Left ventricle myocardium inferior (tissue), 1 donor: ENCODE measurements around the gene PAGE2. TPM values are rescaled to one million over a fixed set of nuclear protein-coding genes. Genes with fewer than 3 reads are reported as not detected.
A peak's percentile ranks its signal among the peaks of the same experiment; 100 is the strongest.
"Not testable (repeated sequence)": the region's sequence is repeated elsewhere in the genome, so short reads cannot be mapped to it uniquely, and the experiment has no call there.

ENCODE experiments used
- DNase-seq: peaks from one replicate; pipeline ENCODE4 v3.0.0-alpha.2; 2020
- H3K27ac ChIP-seq: fragments of 200-600 bp; replicated peaks from 2 replicates; pipeline ENCODE4 v1.8.0; 2021
- H3K27me3 ChIP-seq: fragments of 200-600 bp; 2 replicates; pipeline ENCODE4 v1.8.0; 2021; ENCODE audit warnings: low read depth
- H3K36me3 ChIP-seq: fragments of 200-600 bp; 2 replicates; pipeline ENCODE4 v1.8.0; 2021
- H3K4me1 ChIP-seq: fragments of 200-600 bp; 2 replicates; pipeline ENCODE4 v1.8.0; 2021
- H3K4me3 ChIP-seq: fragments of 200-600 bp; 2 replicates; pipeline ENCODE4 v1.8.0; 2021; ENCODE audit warnings: mild to moderate bottlenecking, moderate library complexity
- H3K9me3 ChIP-seq: fragments of 200-600 bp; replicated peaks from 2 replicates; pipeline ENCODE4 v1.8.0; 2021
- CTCF ChIP-seq: fragments of 200-600 bp; IDR thresholded peaks from 2 replicates; pipeline ENCODE4 v1.8.0; 2021; ENCODE audit warnings: antibody characterized with exemption, mild to moderate bottlenecking, borderline replicate concordance
- intact Hi-C: fragments of 100-400 bp; cut with micrococcal nuclease; formaldehyde crosslinking; loops from one replicate; pipeline ENCODE4 v1.11.0; 2022
- total RNA-seq: library from RNA; stranded (reverse); fragmentation: NEBNext Ultra II Directional; extraction: Animal tissue kit (Norgen Biotek cat#: 25700); gene quantifications from one replicate; pipeline ENCODE4 v1.2.1, GENCODE V29; 2021
- donor health status: DM: no; HTN: yes; CAD: no; lungs with severe emphysema.

Gene PAGE2
- total RNA-seq, 1 donor from 2014 or later = not detected

DNA sequence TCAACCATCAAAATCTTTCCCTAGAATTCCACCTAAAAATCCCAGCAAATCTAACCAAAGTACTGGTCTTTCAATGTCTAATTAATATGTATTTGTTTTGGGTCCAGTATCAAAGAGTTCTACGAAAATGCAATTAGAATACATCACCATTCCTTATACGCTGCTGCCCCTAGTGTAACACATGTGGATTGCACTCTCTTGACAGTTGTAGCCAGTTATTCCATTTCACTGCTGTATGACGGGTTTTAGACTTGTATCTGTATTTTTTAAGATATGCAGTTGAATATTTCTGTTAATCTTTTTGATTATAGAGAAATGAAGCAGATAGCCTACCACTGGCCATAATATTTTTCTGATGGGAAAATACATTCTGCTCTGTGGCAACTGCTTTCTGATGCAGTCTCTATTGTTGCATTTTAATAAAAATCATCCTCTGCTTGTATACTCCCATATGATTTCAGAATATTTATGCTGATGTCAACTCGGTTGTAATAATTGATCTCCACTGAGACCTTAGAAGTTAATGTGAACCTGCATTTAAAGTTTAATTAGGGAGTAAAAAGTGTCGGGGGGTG, 31.1 kb upstream of the PAGE2 start:
- TF ChIP-seq CTCF = peak; percentile 79
- Histone ChIP-seq H3K27me3 (no peaks in the 10 kb centered on the region), H3K4me3 (peak overlapping the region; percentile 36), H3K4me1 (no peaks in the 10 kb centered on the region), H3K27ac (no peak overlapping the region), H3K36me3 (no peaks in the 10 kb centered on the region), H3K9me3 (no peaks in the 10 kb centered on the region)
- DNase-seq = no peak
- intact Hi-C loops = loop anchor here (10.0 kb wide), 1 partner anchor 163 kb away; no protein-coding TSS in a partner anchor

- H3K4me3 ChIP-seq, H3K27ac ChIP-seq, H3K4me1 ChIP-seq, H3K27me3 ChIP-seq, H3K9me3 ChIP-seq, H3K36me3 ChIP-seq, intact Hi-C loops, DNase-seq: not testable (repeated sequence)
These were observed 21.6 kb upstream of the PAGE2 start for GRCh38 chrX:55067180-55067579.

GRCh38 chrX:55072286-55072685, 16.5 kb upstream of the PAGE2 start:
- no peaks in the 10 kb centered on the region for H3K4me1 ChIP-seq

DNA sequence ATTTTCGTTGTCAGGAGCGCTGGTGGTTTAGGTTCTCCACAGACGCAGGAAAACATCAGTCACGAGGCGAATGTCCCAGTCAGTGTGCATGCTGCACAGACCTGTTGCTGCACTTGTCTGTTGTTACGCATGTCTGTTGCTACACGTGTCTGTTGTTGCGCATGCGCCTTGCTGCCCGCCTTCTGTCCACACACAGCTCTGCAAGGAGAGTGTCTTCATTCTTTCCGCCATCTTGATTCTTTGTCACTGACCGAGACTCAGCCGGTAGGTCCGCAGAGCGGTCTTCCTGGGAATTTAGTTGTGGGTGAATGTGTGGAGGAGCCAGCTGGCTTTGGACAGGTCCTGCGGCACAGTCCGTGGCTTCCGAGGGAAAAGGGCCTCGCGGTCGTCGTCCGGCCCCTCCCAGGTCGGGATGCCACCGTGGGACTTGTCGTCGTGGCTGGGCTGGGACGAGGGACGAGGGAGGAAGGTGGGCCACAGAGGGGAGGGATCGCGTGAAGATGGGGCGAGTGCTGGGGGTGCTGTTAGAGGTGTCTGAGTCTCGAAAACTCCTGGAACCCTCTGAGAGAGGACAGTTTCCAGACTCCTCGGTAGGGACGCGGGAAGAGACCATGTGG, 13.9 kb upstream of the PAGE2 start, which contains the start of gene PAGE2B:
PAGE2B (plus strand) TSS at position 180 of the 617 bp plus-strand sequence. CDS start 1,012 bp downstream, outside the sequence.
- no peak for DNase-seq
- Histone ChIP-seq H3K4me3 (no peak within 1 kb of the TSS), H3K27ac (no peak within 1 kb of the TSS), H3K27me3 (no peaks in the 10 kb centered on the region), H3K4me1 (no peaks in the 10 kb centered on the region), H3K36me3 (no peaks in the 10 kb centered on the region), H3K9me3 (no peaks in the 10 kb centered on the region)
- TF ChIP-seq CTCF = no peak
- intact Hi-C loops = no loop called here

More at GRCh38 chrX:55072286-55072685, 16.5 kb upstream of the PAGE2 start:
- H3K36me3 ChIP-seq = no peaks in the 10 kb centered on the region
- H3K9me3 ChIP-seq = no peaks in the 10 kb centered on the region
- intact Hi-C loops = no loop called here
- no peak overlapping the region for H3K4me3 ChIP-seq
- no peaks in the 10 kb centered on the region for H3K27me3 ChIP-seq
- DNase-seq = no peak
- no peak for TF ChIP-seq CTCF
- H3K27ac ChIP-seq = no peak overlapping the region

DNA sequence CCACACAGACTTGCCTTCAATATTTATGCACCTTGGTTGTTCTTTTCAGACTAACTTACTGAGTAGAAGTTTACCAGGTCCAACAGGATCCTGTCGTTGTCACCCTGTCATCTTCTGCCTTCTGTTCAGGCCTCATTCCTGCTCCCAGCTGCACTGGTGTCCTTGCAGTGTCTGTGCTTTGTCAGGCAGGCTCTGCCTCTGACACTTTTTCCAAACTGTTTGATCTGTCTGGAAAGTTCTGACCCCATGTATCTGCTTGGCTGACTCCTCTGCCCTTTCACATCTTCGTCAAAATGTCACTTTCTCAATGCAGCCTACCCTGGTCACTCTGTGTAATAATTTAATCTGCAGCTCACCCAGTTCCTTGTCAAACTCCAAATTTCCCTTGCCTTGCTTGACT, 9.9 kb downstream of the PAGE2 start:
- intact Hi-C loops = no loop called here
- H3K36me3 ChIP-seq = no peaks in the 10 kb centered on the region
- H3K4me1 ChIP-seq = no peaks in the 10 kb centered on the region
- no peak for TF ChIP-seq CTCF
- no peak overlapping the region for H3K4me3 ChIP-seq
- no peaks in the 10 kb centered on the region for H3K27me3 ChIP-seq
- DNase-seq = no peak
- no peak overlapping the region for H3K27ac ChIP-seq
- H3K9me3 ChIP-seq = no peaks in the 10 kb centered on the region

GRCh38 chrX:55099162-55099561, 10.3 kb downstream of the PAGE2 start:
- H3K4me3 ChIP-seq = no peak overlapping the region
- TF ChIP-seq CTCF = no peak
- H3K36me3 ChIP-seq = no peaks in the 10 kb centered on the region
- no peak for DNase-seq
- H3K27me3 ChIP-seq = no peaks in the 10 kb centered on the region
- H3K9me3 ChIP-seq = no peaks in the 10 kb centered on the region
- intact Hi-C loops = no loop called here
- H3K4me1 ChIP-seq = no peaks in the 10 kb centered on the region
- H3K27ac ChIP-seq = no peak overlapping the region
